Amygdala (tissue), 56 donors: ENCODE results near the gene ZNF716.
A peak's percentile ranks its signal among the peaks of the same experiment; 100 is the strongest.
"Not testable (repeated sequence)": the region's sequence is repeated elsewhere in the genome, so short reads cannot be mapped to it uniquely, and the experiment has no call there.

ENCODE experiments used
- DNase-seq, 56 donors: peaks; one replicate each; lab custom pipeline; 2025; lab: John Stamatoyannopoulos, UW

The ZNF716 gene

GRCh38 chr7:57449904-57450303 is at the start of gene ZNF716:
Gene ZNF716 (plus strand): TSS chr7:57450177. CDS start chr7:57450289, 112 bp downstream.
- no peak for DNase-seq

GRCh38 chr7:57400531-57401155 is 49.3 kb upstream of the ZNF716 start:
- no peak for DNase-seq

GRCh38 chr7:57403051-57403450 is 46.9 kb upstream of the ZNF716 start:
- not testable (repeated sequence) for DNase-seq

GRCh38 chr7:57403601-57404342 is 46.2 kb upstream of the ZNF716 start:
- DNase-seq, result peak in 19 of 56 donors; percentile 5 to 62 (median 25)

GRCh38 chr7:57404343-57404966 is 45.5 kb upstream of the ZNF716 start:
- peak in 18 of 56 donors; percentile 10 to 68 (median 30) for DNase-seq

- DNase-seq, result no peak
Measured at GRCh38 chr7:57404967-57405421, 45.0 kb upstream of the ZNF716 start.

GRCh38 chr7:57407125-57407524 is 42.9 kb upstream of the ZNF716 start:
- no peak for DNase-seq

- no peak for DNase-seq
Measured at GRCh38 chr7:57412168-57412567, 37.8 kb upstream of the ZNF716 start.

- no peak for DNase-seq
Measured at GRCh38 chr7:57412618-57413017, 37.4 kb upstream of the ZNF716 start.

- DNase-seq, result no peak
Measured at GRCh38 chr7:57413529-57414398, 36.2 kb upstream of the ZNF716 start.

- no peak for DNase-seq
Measured at GRCh38 chr7:57414415-57414814, 35.6 kb upstream of the ZNF716 start.

- no peak for DNase-seq
Measured at GRCh38 chr7:57414852-57415251, 35.1 kb upstream of the ZNF716 start.

GRCh38 chr7:57415326-57415725 is 34.7 kb upstream of the ZNF716 start:
- no peak for DNase-seq

GRCh38 chr7:57415730-57416129 is 34.2 kb upstream of the ZNF716 start:
- no peak for DNase-seq

- no peak for DNase-seq
Measured at GRCh38 chr7:57416601-57417358, 33.2 kb upstream of the ZNF716 start.

- DNase-seq, result no peak
Measured at GRCh38 chr7:57417736-57418135, 32.2 kb upstream of the ZNF716 start.

- no peak for DNase-seq
Measured at GRCh38 chr7:57423768-57424167, 26.2 kb upstream of the ZNF716 start.

- DNase-seq, result no peak
Measured at GRCh38 chr7:57424515-57425238, 25.3 kb upstream of the ZNF716 start.
